Measurements from ENCODE around the gene CMPK1. TPM values are rescaled to one million over a fixed set of nuclear protein-coding genes. Genes with fewer than 3 reads are reported as not detected.

CMPK1 gene
- total and polyA plus RNA-seq, 2 of the 4 experiments (the other 2 are of a cell fraction): 23.1 to 31.9 TPM

- H3K36me3 ChIP-seq (ENCODE audit: control insufficient read depth, insufficient read depth, low read length): no peaks in the 10 kb centered on the region
- no peak overlapping the region for H4K8ac ChIP-seq (ENCODE audit: low read depth in 2 of 2, low read length in 2 of 2)
- WGBS, 2 experiments (ENCODE audit: extremely low coverage in 2 of 2, insufficient read length in 1 of 2): no CpG with 5 or more reads among the region's 3 CpGs
- H4K91ac ChIP-seq (ENCODE audit: insufficient read depth, low read depth, low read length): no peak overlapping the region
- ATAC-seq (ENCODE audit: low read depth) (no peak), DNase-seq (no peak)
- no peaks in the 10 kb centered on the region for H3K9me3 ChIP-seq (ENCODE audit: control insufficient read depth, insufficient read depth, low read length)
- H3K4me3 ChIP-seq (ENCODE audit: insufficient read depth, low read depth, low read length): no peak overlapping the region
- H2BK20ac ChIP-seq (ENCODE audit: low read depth, low read length): no peak overlapping the region
- no peak overlapping the region for H2AK9ac ChIP-seq (replicated peaks; ENCODE audit: low read depth, low read length, poor library complexity)
- H3K4ac ChIP-seq (ENCODE audit: low read depth, low read length): no peak overlapping the region
- peaks cover 0 to 11% of the 10 kb centered on the region in 2 experiments; a peak in 2 of 4 replicates for H3K79me1 ChIP-seq (ENCODE audit: low read depth in 1 of 2, low read length in 2 of 2)
- no peak overlapping the region for H3K27ac ChIP-seq (ENCODE audit: insufficient read depth, low read length)
- no peaks in the 10 kb centered on the region for H3K27me3 ChIP-seq (ENCODE audit: control insufficient read depth, insufficient read depth, low read length)
- BruUV-seq (replicated peaks): no TSS peak
- no peaks in the 10 kb centered on the region for H4K20me1 ChIP-seq (ENCODE audit: insufficient read depth, low read length)
- no peak overlapping the region for H2AFZ ChIP-seq (replicated peaks; ENCODE audit: low read length, poor library complexity)
- no peak overlapping the region for H2BK15ac ChIP-seq (ENCODE audit: low read depth, low read length)
- H3K23ac ChIP-seq (ENCODE audit: low read depth, low read length): no peak overlapping the region
- in situ Hi-C loops (cut with MboI; ENCODE audit: low sequenced_read_pairs): no loop called here
- no peak overlapping the region for H2BK120ac ChIP-seq (ENCODE audit: low read depth, low read length)
- ChIA-PET CTCF (interaction anchor here (2.4 kb wide), 1 partner anchor 11 kb away, joined by 7 read pairs; no protein-coding TSS in a partner anchor), POLR2A (ENCODE audit: unreplicated experiment) (no interaction called here)
- no peak overlapping the region for H3K18ac ChIP-seq (ENCODE audit: low read depth, low read length)
- peaks cover 6% of the 10 kb centered on the region for H3K4me1 ChIP-seq (ENCODE audit: control insufficient read depth, insufficient read depth, low read length)
- H3K14ac ChIP-seq (replicated peaks; ENCODE audit: low read depth, low read length): no peak overlapping the region
- dilution Hi-C loops (cut with HindIII; ENCODE audit: low sequenced_read_pairs, unreplicated experiment): no loop called here
- intact Hi-C loops (cut with micrococcal nuclease): no loop called here
- no peak overlapping the region for H4K5ac ChIP-seq (ENCODE audit: low read depth, low read length)
- H3K9ac ChIP-seq (ENCODE audit: low read depth, low read length): no peak overlapping the region
- H2BK5ac ChIP-seq (ENCODE audit: low read depth, low read length, poor library complexity, severe bottlenecking): no peak overlapping the region
- no peak for TF ChIP-seq MAFK (IDR thresholded peaks at IDR 0.05; ENCODE audit: low read depth, low read length)
- TF ChIP-seq NFE2L2 (IDR thresholded peaks at IDR 0.05; ENCODE audit: low read depth, low read length): no peak
- no peak for TF ChIP-seq RCOR1 (IDR thresholded peaks at IDR 0.05; ENCODE audit: insufficient replicate concordance, low read length)
- no peak for TF ChIP-seq RFX5 (IDR thresholded peaks at IDR 0.05; ENCODE audit: low read depth, low read length)
- no peak for TF ChIP-seq CTCF (conservative IDR thresholded peaks at IDR 0.05; ENCODE audit: low read depth, low read length)
- TF ChIP-seq USF2 (IDR thresholded peaks at IDR 0.05; ENCODE audit: low read depth, low read length): no peak
- no peak for TF ChIP-seq MXI1 (IDR thresholded peaks at IDR 0.05; ENCODE audit: borderline replicate concordance, low read depth, low read length)
- no peak for TF ChIP-seq CEBPB (IDR thresholded peaks at IDR 0.05; ENCODE audit: low read depth, low read length)
- TF ChIP-seq RAD21 (IDR thresholded peaks at IDR 0.05; ENCODE audit: low read length): no peak
- H3K56ac ChIP-seq (ENCODE audit: extremely low read depth, insufficient read depth, low read length): no peak overlapping the region
- H2AK5ac ChIP-seq (ENCODE audit: low read depth, low read length): no peak overlapping the region
- no peak overlapping the region for H3K4me2 ChIP-seq (ENCODE audit: low read depth, low read length)
- H3K9me1 ChIP-seq (ENCODE audit: insufficient read depth, low read length): peaks cover 8% of the 10 kb centered on the region; the same call in 1 of the 2 replicates
Observed at GRCh38 chr1:47328992-47329391, 4.6 kb upstream of the CMPK1 start.
